Natural killer cell treated with Interleukin-12 subunit alpha and Interleukin-12 subunit beta and Interleukin-15 and Interleukin-18, amount 100 ng/mL, for 72 hours (primary cell): ENCODE measurements around the gene DOCK2. TPM values are rescaled to one million over a fixed set of nuclear protein-coding genes. Genes with fewer than 3 reads are reported as not detected.

Source experiments
- ATAC-seq, 2 donors: fragments of 150-1000 bp; cut with Tn5 transposase in 1 of 2; sonication (Bioruptor Pico), chemical (Tn5 transposase) in 1 of 2; 2 replicates each; pipeline ENCODE4 v1.10.0; 2021
- DNase-seq: peaks from one replicate; pipeline ENCODE4 v3.0.0; 2022; ENCODE audit warnings: low spot score
- H3K27ac Mint-ChIP-seq, 2 donors: 1 replicate in 1 of 2; 2 replicates in 1 of 2; pipeline ENCODE4 v1.8.0; 2022; ENCODE audit warnings: mixed read lengths in 2 of 2, mild to moderate bottlenecking in 1 of 2, moderate library complexity in 1 of 2
- H3K27me3 Mint-ChIP-seq, 2 donors: 1 replicate in 1 of 2; 2 replicates in 1 of 2; pipeline ENCODE4 v1.8.0; 2022; ENCODE audit warnings: mixed read lengths in 2 of 2
- H3K36me3 Mint-ChIP-seq: one replicate; pipeline ENCODE4 v1.8.0; 2022; ENCODE audit warnings: mixed read lengths
- H3K4me1 Mint-ChIP-seq, 2 donors: 1 replicate in 1 of 2; 2 replicates in 1 of 2; pipeline ENCODE4 v1.8.0; 2022; ENCODE audit warnings: low read depth in 2 of 2, mixed read lengths in 2 of 2, mild to moderate bottlenecking in 1 of 2
- H3K4me3 Mint-ChIP-seq: one replicate; pipeline ENCODE4 v1.8.0; 2022; ENCODE audit warnings: mixed read lengths
- H3K9me3 Mint-ChIP-seq: 2 replicates; pipeline ENCODE4 v1.8.0; 2022; ENCODE audit warnings: mixed read lengths
- total RNA-seq, 2 donors: library from RNA; stranded (reverse); gene quantifications; one replicate each; pipeline ENCODE4 v1.2.3, GENCODE V29; 2022

DOCK2 gene
- total RNA-seq, 2 donors from 2014 or later, result 461 to 526 TPM

- H3K36me3 Mint-ChIP-seq, result no peaks in the 10 kb centered on the region
- H3K27ac Mint-ChIP-seq, result no peak overlapping the region
- DNase-seq, result no peak
- H3K4me3 Mint-ChIP-seq, result no peak overlapping the region
- H3K9me3 Mint-ChIP-seq, result no peaks in the 10 kb centered on the region
- peaks cover 26 to 65% of the 10 kb centered on the region in 2 donors for H3K27me3 Mint-ChIP-seq
- ATAC-seq, result no peak
- H3K4me1 Mint-ChIP-seq, result no peaks in the 10 kb centered on the region
Measured at GRCh38 chr5:170132269-170132975, 495.3 kb downstream of the DOCK2 start.

Other genes starting within 250 kb of the DOCK2 start
- gene SPDL1, start 53.5 kb upstream of the DOCK2 start, total RNA-seq, result 10 to 100 TPM; 32.8 to 70.8 TPM